HG03280 (cell line): Measurements from ENCODE around the gene PTPRR.

ENCODE experiments used
- ATAC-seq: cut with Tn5 transposase; IDR thresholded peaks from one replicate; pipeline ENCODE4 v1.9.1; 2021; ENCODE audit warnings: mild to moderate bottlenecking, moderate library complexity; ENCODE audit not compliant: unreplicated experiment

PTPRR gene

GRCh38 chr12:70918321-70918720, 2.2 kb downstream of the PTPRR start:
- no peak for ATAC-seq

- no peak for ATAC-seq
Measured at GRCh38 chr12:70910666-70911065, 9.9 kb downstream of the PTPRR start.

- ATAC-seq: no peak
Measured at GRCh38 chr12:70908978-70909377, 11.6 kb downstream of the PTPRR start.

GRCh38 chr12:70907412-70907811, 13.1 kb downstream of the PTPRR start:
- no peak for ATAC-seq

GRCh38 chr12:70895956-70896355, 24.6 kb downstream of the PTPRR start:
- ATAC-seq: no peak

GRCh38 chr12:70892593-70892992, 27.9 kb downstream of the PTPRR start:
- no peak for ATAC-seq

GRCh38 chr12:70890895-70891832, 29.4 kb downstream of the PTPRR start:
- no peak for ATAC-seq

- ATAC-seq: no peak
Measured at GRCh38 chr12:70885956-70886355, 34.6 kb downstream of the PTPRR start.

- ATAC-seq: no peak
Measured at GRCh38 chr12:70883855-70884254, 36.7 kb downstream of the PTPRR start.

GRCh38 chr12:70880744-70881143, 39.8 kb downstream of the PTPRR start:
- ATAC-seq: no peak

GRCh38 chr12:70876952-70877351, 43.6 kb downstream of the PTPRR start:
- ATAC-seq: no peak

- no peak for ATAC-seq
Measured at GRCh38 chr12:70875628-70876027, 44.9 kb downstream of the PTPRR start.

- ATAC-seq: no peak
Measured at GRCh38 chr12:70854881-70855568, 65.5 kb downstream of the PTPRR start.

GRCh38 chr12:70854138-70854537, 66.4 kb downstream of the PTPRR start:
- no peak for ATAC-seq

GRCh38 chr12:70853326-70853725, 67.2 kb downstream of the PTPRR start:
- no peak for ATAC-seq

- ATAC-seq: no peak
Measured at GRCh38 chr12:70852416-70853150, 68.0 kb downstream of the PTPRR start.

- no peak for ATAC-seq
Measured at GRCh38 chr12:70849265-70849960, 71.1 kb downstream of the PTPRR start.

GRCh38 chr12:70847871-70848270, 72.7 kb downstream of the PTPRR start:
- ATAC-seq: no peak

GRCh38 chr12:70845268-70845667, 75.3 kb downstream of the PTPRR start:
- no peak for ATAC-seq

- no peak for ATAC-seq
Measured at GRCh38 chr12:70843363-70843762, 77.2 kb downstream of the PTPRR start.

GRCh38 chr12:70842942-70843341, 77.6 kb downstream of the PTPRR start:
- no peak for ATAC-seq
